HCT116 (cell line): ENCODE data around the gene RPRML. TPM values are rescaled to one million over a fixed set of nuclear protein-coding genes. Genes with fewer than 3 reads are reported as not detected.

Experiments used
- ATAC-seq: fragments of 200-7000 bp; cut with Tn5 transposase; 2 replicates; pipeline ENCODE4 v1.9.1; 2020; ENCODE audit warnings: mild to moderate bottlenecking, moderate library complexity
- BruUV-seq: library from RNA; stranded (reverse); fragments of 400-500 nt; replicated peaks from 2 replicates; lab custom pipeline; 2021; lab: Mats Ljungman, UMichigan
- CTCF ChIA-PET: fragments of 300-600 bp; sonication (Branson Sonifier 250); formaldehyde crosslinking; loops from one replicate; lab custom pipeline; 2021; ENCODE audit warnings: antibody characterized with exemption; lab: Charles Lee
- POLR2A ChIA-PET: fragments of 300-600, 350-600 bp; sonication (Branson Sonifier 250); formaldehyde crosslinking; loops from one replicate; lab custom pipeline; 2021; ENCODE audit warnings: antibody characterized with exemption; lab: Charles Lee
- RAD21 ChIA-PET, 2 experiments: fragments of 300-600 bp; sonication (Branson Sonifier 250); formaldehyde crosslinking; loops; one replicate each; lab custom pipeline; 2023; ENCODE audit warnings: low total read pairs in 2 of 2; ENCODE audit not compliant: uncharacterized antibody in 2 of 2, unreplicated experiment in 2 of 2, low non-redundant PET in 1 of 2; lab: Charles Lee
- DNase-seq: peaks from one replicate; pipeline ENCODE4 v3.0.0-alpha.2; 2010; ENCODE audit warnings: low read depth, low spot score
- H2AFZ ChIP-seq: fragments of 200-600 bp; shearing (Covaris generic), sonication (generic); 2 replicates; pipeline ENCODE4 v1.6.1; 2017; ENCODE audit warnings: low read depth, mixed run types, mixed read lengths, antibody characterized with exemption, low read length; ENCODE audit not compliant: poor library complexity, severe bottlenecking
- H3K27ac ChIP-seq: 2 replicates; pipeline ENCODE4 v1.5.1; 2012; ENCODE audit warnings: low read depth, low read length
- H3K27me3 ChIP-seq: fragments of 200-600 bp; sonication (generic); 2 replicates; pipeline ENCODE4 v1.6.1; 2016; ENCODE audit warnings: mixed run types, low read length, mixed read lengths; ENCODE audit not compliant: insufficient read depth
- H3K36me3 ChIP-seq, 2 experiments: fragments of 200-500 bp in 1 of 2; fragments of 200-600 bp in 1 of 2; sonication (Bioruptor generic) in 1 of 2; sonication (generic) in 1 of 2; 2 replicates each; pipeline versions ENCODE4 v1.5.1 to v1.6.1; 2014 to 2016; ENCODE audit warnings: low read length in 2 of 2, inconsistent platforms in 1 of 2, mixed read lengths in 1 of 2, mixed run types in 1 of 2; ENCODE audit not compliant: insufficient read depth in 2 of 2, control insufficient read depth in 1 of 2
- H3K4me1 ChIP-seq, 2 experiments: fragments of 200-600 bp in 1 of 2; sonication (generic) in 1 of 2; 2 replicates each; pipeline versions ENCODE4 v1.5.1 to v1.6.1; 2012 to 2017; ENCODE audit warnings: low read length in 2 of 2, inconsistent platforms in 1 of 2, mild to moderate bottlenecking in 1 of 2, mixed read lengths in 1 of 2, mixed run types in 1 of 2, moderate library complexity in 1 of 2; ENCODE audit not compliant: insufficient read depth in 2 of 2, control insufficient read depth in 1 of 2
- H3K4me2 ChIP-seq: fragments of 200-600 bp; sonication (generic); 2 replicates; pipeline ENCODE4 v1.6.1; 2017; ENCODE audit warnings: mixed run types, low read length, mixed read lengths
- H3K4me3 ChIP-seq, 2 experiments: fragments of 200-600 bp in 1 of 2; sonication (generic) in 1 of 2; replicated peaks in 1 of 2; 2 replicates each; pipeline ENCODE4 v1.5.1; 2011 to 2016; ENCODE audit warnings: low read length in 2 of 2, control low read depth in 1 of 2, low read depth in 1 of 2, mild to moderate bottlenecking in 1 of 2, mixed read lengths in 1 of 2, mixed run types in 1 of 2
- H3K79me2 ChIP-seq: fragments of 200-600 bp; sonication (generic); 2 replicates; pipeline ENCODE4 v1.6.1; 2017; ENCODE audit warnings: mild to moderate bottlenecking, mixed run types, low read length, moderate library complexity, mixed read lengths; ENCODE audit not compliant: insufficient read depth
- H3K9ac ChIP-seq: fragments of 200-600 bp; sonication (generic); 2 replicates; pipeline ENCODE4 v1.6.1; 2016; ENCODE audit warnings: low read length, mixed read lengths
- H3K9me2 ChIP-seq: fragments of 200-600 bp; sonication (generic), shearing (Covaris generic); 2 replicates; pipeline ENCODE4 v1.6.1; 2017; ENCODE audit warnings: mixed run types, mild to moderate bottlenecking, moderate library complexity; ENCODE audit not compliant: insufficient read depth
- H3K9me3 ChIP-seq, 2 experiments: fragments of 200-500 bp in 1 of 2; fragments of 200-600 bp in 1 of 2; sonication (Bioruptor generic) in 1 of 2; sonication (generic) in 1 of 2; 2 replicates each; pipeline ENCODE4 v1.6.1; 2014 to 2017; ENCODE audit warnings: low read length in 2 of 2, mixed read lengths in 2 of 2, inconsistent platforms in 1 of 2, low read depth in 1 of 2, mild to moderate bottlenecking in 1 of 2, mixed run types in 1 of 2, moderate library complexity in 1 of 2; ENCODE audit not compliant: control insufficient read depth in 1 of 2, insufficient read depth in 1 of 2
- H4K20me1 ChIP-seq: fragments of 200-600 bp; sonication (generic), shearing (Covaris generic); 2 replicates; pipeline ENCODE4 v1.6.1; 2017; ENCODE audit warnings: mixed run types, mild to moderate bottlenecking, moderate library complexity; ENCODE audit not compliant: insufficient read depth
- CEBPB ChIP-seq: IDR thresholded peaks from 2 replicates; pipeline ENCODE4 v1.6.1; 2012; ENCODE audit warnings: low read depth
- EGR1 ChIP-seq: IDR thresholded peaks from 2 replicates; pipeline ENCODE4 v1.6.1; 2012; ENCODE audit warnings: low read depth
- EZH2 ChIP-seq: fragments of 200-600 bp; sonication (generic); IDR thresholded peaks from 2 replicates; pipeline ENCODE4 v1.6.1; 2017; ENCODE audit warnings: antibody characterized with exemption, mixed run types
- EZH2phosphoT487 ChIP-seq: fragments of 200-600 bp; IDR thresholded peaks from 2 replicates; pipeline ENCODE4 v1.6.1; 2018; ENCODE audit warnings: antibody characterized with exemption, borderline replicate concordance
- POLR2AphosphoS5 ChIP-seq: IDR thresholded peaks from 2 replicates; pipeline ENCODE4 v1.6.1; 2011; ENCODE audit warnings: mild to moderate bottlenecking, low read depth, low read length, moderate library complexity
- RAD21 ChIP-seq: IDR thresholded peaks from 2 replicates; pipeline ENCODE4 v1.6.1; 2012; ENCODE audit warnings: low read depth, mild to moderate bottlenecking
- SP1 ChIP-seq: IDR thresholded peaks from 2 replicates; pipeline ENCODE4 v1.6.1; 2012; ENCODE audit warnings: low read depth
- intact Hi-C: fragments of 100-400 bp; cut with micrococcal nuclease; formaldehyde crosslinking; loops from 2 replicates; pipeline ENCODE4 v1.10.0; 2022
- total RNA-seq: library from RNA; stranded (reverse); gene quantifications from one replicate; pipeline ENCODE4 v1.2.1, GENCODE V29; 2021; ENCODE audit not compliant: unreplicated experiment
- TF ChIP-seq, protein P1 (sequence below): IDR thresholded peaks from 2 replicates; pipeline ENCODE4 v1.6.1; 2012
- TF ChIP-seq, protein P2 (sequence below): IDR thresholded peaks from 2 replicates; pipeline ENCODE4 v1.6.1; 2012; ENCODE audit warnings: low read depth

RPRML gene
- total RNA-seq, 1 experiment from 2014 or later, result not detected

DNA sequence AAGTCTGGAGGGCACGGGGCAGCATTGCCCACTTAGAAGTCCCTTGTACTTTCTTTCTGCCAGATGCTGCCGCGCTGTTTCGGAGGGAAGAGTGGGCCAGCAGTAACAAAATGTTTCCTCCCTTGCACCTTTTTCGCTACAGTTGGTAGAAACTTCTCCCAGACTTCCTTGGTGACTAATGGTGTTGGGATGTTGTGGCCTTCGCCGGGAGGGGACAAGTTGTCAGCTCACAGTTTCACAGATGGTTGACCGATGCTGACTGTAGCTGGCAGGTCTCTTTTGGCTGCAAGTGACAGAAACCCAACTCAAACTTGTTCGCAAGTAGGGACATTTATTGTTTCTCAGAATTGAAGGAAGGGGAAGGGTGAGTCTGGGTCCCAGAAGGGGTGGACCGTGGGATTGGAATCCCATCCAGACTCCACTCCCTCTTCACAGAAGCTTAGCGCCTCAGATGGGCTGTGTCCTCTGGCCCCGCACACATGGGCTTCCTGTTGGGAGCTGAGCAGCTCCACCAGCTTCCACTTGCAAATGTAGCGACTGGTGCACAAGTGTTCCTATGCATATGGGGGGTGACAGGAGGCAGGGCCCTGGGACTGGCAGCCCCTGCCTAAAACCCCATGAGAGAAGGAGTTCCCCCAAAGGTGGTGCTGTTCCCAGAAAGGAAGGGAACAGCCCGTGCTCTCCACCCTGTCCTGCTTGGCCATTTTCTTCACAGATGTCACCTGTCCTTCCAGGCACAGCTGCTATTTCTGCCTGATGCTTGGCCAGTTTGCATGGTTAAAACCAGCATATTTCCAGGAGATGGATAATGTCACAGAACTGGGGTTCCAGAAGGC lies 30.9 kb upstream of the RPRML start:
- Histone ChIP-seq H3K27ac (no peak overlapping the region), H2AFZ (no peak overlapping the region), H3K36me3 (no peaks in the 10 kb centered on the region), H3K79me2 (no peaks in the 10 kb centered on the region), H3K4me1 (peaks cover 0 to 8% of the 10 kb centered on the region in 2 experiments; a peak in 2 of 4 replicates), H3K4me2 (peak overlapping the region; percentile 16; the same call in 1 of the 2 replicates), H3K9ac (no peak overlapping the region), H3K27me3 (no peaks in the 10 kb centered on the region), H3K4me3 (no peak overlapping the region), H4K20me1 (no peaks in the 10 kb centered on the region), H3K9me2 (no peaks in the 10 kb centered on the region), H3K9me3 (no peaks in the 10 kb centered on the region)
- ChIA-PET POLR2A (no interaction called here), CTCF (no interaction called here), RAD21 (no interaction called here)
- DNase-seq (no peak), ATAC-seq (no peak)
- intact Hi-C loops, result no loop called here
- no TSS peak for BruUV-seq
- TF ChIP-seq EZH2 (no peak), SP1 (no peak), RAD21 (no peak), EGR1 (no peak), POLR2AphosphoS5 (no peak), EZH2phosphoT487 (no peak), CEBPB (no peak)
- TF ChIP-seq, protein P1, sequence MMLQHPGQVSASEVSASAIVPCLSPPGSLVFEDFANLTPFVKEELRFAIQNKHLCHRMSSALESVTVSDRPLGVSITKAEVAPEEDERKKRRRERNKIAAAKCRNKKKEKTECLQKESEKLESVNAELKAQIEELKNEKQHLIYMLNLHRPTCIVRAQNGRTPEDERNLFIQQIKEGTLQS, result no peak
- TF ChIP-seq, protein P2, sequence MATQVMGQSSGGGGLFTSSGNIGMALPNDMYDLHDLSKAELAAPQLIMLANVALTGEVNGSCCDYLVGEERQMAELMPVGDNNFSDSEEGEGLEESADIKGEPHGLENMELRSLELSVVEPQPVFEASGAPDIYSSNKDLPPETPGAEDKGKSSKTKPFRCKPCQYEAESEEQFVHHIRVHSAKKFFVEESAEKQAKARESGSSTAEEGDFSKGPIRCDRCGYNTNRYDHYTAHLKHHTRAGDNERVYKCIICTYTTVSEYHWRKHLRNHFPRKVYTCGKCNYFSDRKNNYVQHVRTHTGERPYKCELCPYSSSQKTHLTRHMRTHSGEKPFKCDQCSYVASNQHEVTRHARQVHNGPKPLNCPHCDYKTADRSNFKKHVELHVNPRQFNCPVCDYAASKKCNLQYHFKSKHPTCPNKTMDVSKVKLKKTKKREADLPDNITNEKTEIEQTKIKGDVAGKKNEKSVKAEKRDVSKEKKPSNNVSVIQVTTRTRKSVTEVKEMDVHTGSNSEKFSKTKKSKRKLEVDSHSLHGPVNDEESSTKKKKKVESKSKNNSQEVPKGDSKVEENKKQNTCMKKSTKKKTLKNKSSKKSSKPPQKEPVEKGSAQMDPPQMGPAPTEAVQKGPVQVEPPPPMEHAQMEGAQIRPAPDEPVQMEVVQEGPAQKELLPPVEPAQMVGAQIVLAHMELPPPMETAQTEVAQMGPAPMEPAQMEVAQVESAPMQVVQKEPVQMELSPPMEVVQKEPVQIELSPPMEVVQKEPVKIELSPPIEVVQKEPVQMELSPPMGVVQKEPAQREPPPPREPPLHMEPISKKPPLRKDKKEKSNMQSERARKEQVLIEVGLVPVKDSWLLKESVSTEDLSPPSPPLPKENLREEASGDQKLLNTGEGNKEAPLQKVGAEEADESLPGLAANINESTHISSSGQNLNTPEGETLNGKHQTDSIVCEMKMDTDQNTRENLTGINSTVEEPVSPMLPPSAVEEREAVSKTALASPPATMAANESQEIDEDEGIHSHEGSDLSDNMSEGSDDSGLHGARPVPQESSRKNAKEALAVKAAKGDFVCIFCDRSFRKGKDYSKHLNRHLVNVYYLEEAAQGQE, result no peak
